ENCODE data around the gene ATP10A.
A peak's percentile ranks its signal among the peaks of the same experiment; 100 is the strongest.

Gene ATP10A

GRCh38 chr15:25812845-25813244, 50.3 kb downstream of the ATP10A start:
- DNase-seq (ENCODE audit: low spot score), result no peak

- DNase-seq (ENCODE audit: low spot score), result no peak
Measured at GRCh38 chr15:25812073-25812472, 51.1 kb downstream of the ATP10A start.

DNA sequence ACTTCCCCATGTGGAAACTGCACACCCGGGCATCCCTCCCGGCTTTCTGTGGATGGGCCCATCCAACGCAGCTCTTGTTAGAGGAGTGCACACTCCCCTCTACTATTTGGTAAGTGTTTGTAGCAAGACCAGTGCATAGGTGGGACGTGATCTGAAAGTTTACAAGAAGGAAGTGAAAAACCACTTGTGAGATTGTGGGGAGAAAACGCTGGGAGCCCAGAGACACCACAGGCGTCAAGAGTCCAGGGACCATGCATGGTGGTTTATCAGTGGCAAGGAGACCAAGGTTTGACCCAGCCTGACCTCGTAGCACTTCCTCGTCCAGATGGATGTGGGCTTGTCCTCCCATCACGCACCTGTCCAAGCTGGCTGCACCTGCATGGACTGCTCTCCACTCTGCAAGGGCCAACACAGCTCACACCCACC, 51.6 kb downstream of the ATP10A start:
- no peak for DNase-seq (ENCODE audit: low spot score)

GRCh38 chr15:25810631-25811091, 52.5 kb downstream of the ATP10A start:
- no peak for DNase-seq (ENCODE audit: low spot score)

GRCh38 chr15:25810154-25810553, 53.0 kb downstream of the ATP10A start:
- DNase-seq (ENCODE audit: low spot score), result no peak

GRCh38 chr15:25807063-25807462, 56.1 kb downstream of the ATP10A start:
- DNase-seq (ENCODE audit: low spot score), result no peak

DNA sequence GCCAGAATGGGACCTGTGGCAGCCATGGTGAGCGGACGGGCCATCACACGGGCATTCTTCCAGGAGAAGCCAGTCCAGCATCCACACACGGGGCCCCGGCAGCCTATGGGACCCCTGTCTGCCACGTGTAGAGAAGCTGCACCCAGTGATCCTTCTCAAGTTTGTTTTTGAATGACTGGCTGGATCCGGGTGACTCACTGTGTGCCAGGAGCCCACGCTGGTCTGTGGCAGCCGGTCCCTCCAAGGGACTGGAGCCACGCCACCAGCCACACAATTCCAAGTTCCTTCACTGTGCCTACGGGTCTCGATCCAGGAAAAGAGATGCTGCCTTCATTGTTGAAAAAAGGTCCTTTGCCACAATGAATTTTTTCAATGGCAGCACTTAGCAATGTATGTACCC, 58.1 kb downstream of the ATP10A start:
- peak; percentile 5 for DNase-seq (ENCODE audit: low spot score)

DNA sequence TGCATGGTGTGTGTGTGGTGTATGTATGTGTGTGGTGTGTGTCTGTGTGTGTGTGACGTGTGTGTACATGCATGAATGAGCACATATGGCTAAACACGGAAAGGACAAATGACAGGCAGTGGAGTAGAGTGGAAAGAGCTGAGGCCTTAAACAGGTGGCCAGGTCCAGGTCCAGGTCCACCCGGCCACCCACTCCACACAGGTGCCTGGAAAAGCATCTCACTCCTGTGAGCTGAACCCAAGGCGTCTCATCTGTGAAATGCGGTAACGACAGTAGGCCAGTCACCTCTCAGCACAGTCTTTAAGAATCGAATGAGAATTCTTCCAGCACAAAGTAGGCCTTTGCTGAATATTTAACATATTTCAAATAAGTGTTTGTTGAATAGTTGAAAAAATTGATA, 58.7 kb downstream of the ATP10A start:
- no peak for DNase-seq (ENCODE audit: low spot score)

- DNase-seq (ENCODE audit: low spot score), result no peak
Measured at GRCh38 chr15:25803541-25803940, 59.6 kb downstream of the ATP10A start.

- no peak for DNase-seq (ENCODE audit: low spot score)
Measured at GRCh38 chr15:25803036-25803435, 60.1 kb downstream of the ATP10A start.

DNA sequence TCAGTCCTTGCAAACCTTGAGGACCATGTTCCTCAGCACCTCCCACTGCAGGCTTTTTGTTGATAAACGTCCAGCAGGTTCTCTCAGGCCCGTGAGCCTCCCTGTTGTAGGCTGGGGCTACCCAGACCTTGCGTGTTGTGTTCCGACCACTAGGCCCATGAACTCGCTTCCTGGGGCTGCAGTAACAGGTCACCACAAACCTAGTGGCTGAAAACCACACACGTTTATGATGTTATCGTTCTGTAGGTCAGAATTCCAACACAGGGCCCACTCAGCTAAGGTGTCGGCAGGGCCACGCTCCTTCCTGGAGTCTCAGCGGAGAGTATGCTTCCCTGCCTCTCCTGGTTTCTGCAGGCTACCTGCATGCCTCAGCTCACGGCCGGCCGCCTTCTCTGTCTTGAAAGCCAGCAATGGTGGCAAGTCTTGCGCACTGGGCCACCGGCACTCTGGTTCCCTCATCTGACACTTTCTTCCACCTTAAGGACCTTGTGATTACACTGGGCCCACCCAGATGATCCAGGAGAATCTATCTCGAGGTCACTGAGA, 60.8 kb downstream of the ATP10A start:
- DNase-seq (ENCODE audit: low spot score), result no peak

DNA sequence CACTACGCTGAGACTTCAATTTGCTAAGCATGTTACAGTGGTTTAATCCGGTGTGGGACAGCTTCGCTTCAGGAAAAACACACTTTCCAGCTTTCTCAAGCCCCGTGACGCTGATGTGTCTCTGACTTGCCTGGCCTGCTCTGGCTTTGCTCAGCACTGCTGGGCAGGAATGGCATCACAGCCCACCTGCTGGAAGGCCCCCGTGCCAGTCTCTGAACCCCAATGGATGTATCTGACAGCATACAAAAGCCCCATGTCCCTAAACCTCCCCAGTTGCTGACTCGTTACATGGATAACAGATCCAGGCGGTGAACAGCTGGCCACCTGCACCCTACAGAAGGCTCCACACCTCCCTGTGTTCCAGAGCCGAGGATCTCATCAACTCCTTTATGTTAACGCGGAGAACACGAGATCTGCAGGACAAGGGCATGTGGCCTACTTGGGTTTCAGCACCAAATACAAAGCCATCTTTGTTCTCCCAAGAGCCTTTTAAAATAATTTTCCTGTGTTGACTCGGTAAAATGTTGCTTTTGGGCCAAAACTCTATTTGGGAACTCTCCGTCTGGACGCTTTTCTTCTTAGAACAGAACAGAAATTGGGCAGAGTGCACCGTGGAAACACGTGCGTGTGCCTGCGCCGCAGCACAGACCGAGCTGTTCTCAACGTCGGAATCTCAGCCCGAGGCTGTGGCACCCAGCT, 61.4 kb downstream of the ATP10A start:
- DNase-seq (ENCODE audit: low spot score), result no peak

DNA sequence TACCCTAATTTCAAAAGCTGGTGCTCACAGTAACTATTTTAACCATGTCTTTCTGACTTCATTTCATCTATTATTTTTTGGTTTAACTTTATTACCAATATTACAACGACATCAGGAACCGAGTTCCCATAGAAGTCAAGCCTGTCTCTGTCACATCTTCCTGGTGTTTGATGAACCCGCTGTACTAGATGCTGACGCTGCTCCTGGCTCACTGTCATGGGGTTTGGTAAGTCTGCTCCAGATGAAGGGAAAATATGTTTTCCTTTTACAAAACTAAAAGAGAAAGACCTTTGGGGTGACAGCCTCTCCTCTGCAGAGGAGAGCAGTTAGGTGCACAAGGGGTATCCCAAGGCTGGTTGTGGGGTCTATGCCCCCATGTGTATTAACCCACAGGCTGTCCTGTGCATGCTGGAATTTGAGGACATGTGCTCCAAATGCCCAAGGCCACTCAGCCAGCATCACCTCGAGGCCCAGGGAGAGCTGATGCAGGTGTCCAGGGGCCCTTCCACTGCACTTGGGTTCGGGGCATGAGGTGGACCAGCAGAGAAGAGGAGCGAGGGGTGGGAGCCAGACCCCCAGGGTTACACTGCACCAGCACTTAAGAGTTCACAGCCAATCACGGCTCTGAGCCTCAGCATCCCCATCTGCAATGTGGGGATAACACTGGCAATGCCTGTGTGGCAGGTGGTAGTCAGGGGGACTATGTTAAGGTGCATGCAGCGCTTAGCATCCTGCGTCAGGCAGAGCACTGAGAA, 62.2 kb downstream of the ATP10A start:
- no peak for DNase-seq (ENCODE audit: low spot score)

DNA sequence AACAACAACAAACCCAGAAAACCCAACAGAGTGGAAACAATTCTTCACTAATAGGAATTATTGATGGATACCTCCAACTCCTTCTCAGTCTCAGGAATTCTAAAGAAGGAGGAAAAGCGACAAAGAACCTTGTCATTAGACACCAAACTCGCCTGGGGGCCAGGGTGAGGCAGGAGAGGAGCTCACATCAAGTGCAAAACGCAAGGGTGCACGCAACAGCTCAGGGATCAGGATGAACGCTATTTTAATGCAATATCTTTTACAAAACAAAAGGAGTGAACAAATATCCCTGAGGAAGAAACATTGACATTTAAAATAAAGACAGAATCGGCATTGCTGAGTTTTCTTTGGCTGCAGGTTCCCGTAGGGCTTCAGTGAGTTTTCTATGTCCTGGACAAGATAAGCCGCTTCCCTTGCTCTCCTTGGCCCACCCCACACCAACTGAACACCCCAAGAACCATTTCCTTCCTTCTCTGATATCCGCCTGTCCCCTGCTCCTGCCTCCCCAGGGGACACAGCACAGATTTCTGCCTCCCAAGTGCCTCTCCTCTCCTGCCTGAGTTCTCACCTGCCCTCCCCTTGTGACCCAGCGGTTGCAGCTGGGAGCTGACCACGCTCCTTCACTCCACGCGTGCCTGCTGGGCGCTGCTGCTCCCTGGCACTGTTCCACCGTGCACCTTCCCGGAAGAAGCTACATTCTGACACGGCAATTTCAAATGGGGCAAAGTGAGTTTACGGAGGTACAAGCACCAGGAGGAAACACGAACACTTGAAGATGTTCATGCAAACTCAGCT, 63.0 kb downstream of the ATP10A start:
- DNase-seq (ENCODE audit: low spot score), result no peak

- DNase-seq (ENCODE audit: low spot score), result no peak
Measured at GRCh38 chr15:25797936-25798901, 64.9 kb downstream of the ATP10A start.

DNA sequence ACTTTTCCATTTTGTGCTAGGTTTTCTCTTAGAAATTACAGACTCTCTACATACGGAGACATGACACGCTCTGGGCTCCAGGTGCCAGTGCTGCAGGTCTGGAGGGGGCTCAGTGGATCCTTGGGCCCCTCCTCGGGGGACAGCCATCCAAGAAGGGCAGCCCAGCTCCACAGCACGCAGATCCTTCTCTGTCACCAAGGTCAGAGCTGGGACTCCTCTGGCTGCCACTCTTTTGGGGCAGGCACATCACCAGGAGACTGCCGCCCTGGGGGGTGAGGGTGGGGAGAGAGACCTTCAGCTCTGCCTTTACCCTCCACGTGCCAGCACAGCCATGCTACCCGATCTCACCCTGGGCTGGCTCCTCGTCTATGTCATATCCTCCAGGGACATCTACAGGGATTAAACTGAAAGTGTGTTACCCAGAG, 65.6 kb downstream of the ATP10A start:
- no peak for DNase-seq (ENCODE audit: low spot score)

DNA sequence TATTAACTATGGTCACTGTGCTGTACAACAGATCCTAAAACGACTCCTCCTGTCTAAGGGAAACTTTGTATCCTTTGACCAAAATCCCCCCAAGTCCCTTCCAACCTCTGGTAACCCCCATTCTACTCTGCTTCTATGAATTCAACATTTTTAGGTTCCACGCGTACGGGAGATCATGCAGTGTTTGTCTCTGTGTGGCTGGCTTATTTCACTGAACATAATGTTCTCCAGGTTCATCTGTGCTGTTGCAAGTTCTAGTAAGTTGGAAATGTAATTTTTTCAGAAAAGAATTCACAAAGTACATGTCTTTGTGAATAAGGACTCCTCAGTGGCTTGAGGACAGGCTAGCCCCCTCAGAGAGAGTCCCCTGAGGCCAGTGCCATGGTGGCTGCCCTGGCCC, 66.1 kb downstream of the ATP10A start:
- no peak for DNase-seq (ENCODE audit: low spot score)

- DNase-seq (ENCODE audit: low spot score), result no peak
Measured at GRCh38 chr15:25796395-25796794, 66.7 kb downstream of the ATP10A start.

DNA sequence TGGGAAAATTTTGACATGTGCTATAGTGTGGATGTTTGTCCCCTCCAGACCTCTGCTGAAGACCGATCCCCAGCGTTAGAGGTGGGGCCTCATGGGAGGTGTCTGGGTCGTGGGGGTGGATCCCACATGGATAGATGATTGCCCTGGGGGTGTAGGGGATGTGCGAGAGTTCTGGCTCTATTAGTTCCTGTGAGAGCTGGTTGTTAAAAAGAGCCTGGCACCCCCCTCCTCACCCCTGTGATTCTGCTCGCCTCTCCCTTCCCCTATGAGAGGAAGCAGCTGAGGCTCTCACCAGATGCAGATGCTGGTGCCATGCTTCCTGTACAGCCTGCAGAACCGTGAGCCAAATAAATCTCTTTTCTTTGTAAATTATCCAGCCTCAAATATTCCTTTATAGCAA, 67.4 kb downstream of the ATP10A start:
- no peak for DNase-seq (ENCODE audit: low spot score)

- DNase-seq (ENCODE audit: low spot score), result no peak
Measured at GRCh38 chr15:25795061-25795460, 68.1 kb downstream of the ATP10A start.

GRCh38 chr15:25793354-25794050, 69.6 kb downstream of the ATP10A start:
- no peak for DNase-seq (ENCODE audit: low spot score)
